Caco-2 (cell line): Measurements from ENCODE around the gene WDR4. TPM values are rescaled to one million over a fixed set of nuclear protein-coding genes. Genes with fewer than 3 reads are reported as not detected.
"Not testable (repeated sequence)": the region's sequence is repeated elsewhere in the genome, so short reads cannot be mapped to it uniquely, and the experiment has no call there.

Source experiments
- BruUV-seq: library from RNA; stranded (reverse); fragments of 400-500 nt; replicated peaks from 2 replicates; lab custom pipeline; 2021; lab: Mats Ljungman, UMichigan
- CTCF ChIA-PET: fragments of 300-600 bp; sonication (Branson Sonifier 250); formaldehyde crosslinking; loops from one replicate; lab custom pipeline; 2022; ENCODE audit warnings: antibody characterized with exemption; lab: Charles Lee
- POLR2A ChIA-PET: fragments of 300-600 bp; sonication (Branson Sonifier 250); formaldehyde crosslinking; loops from one replicate; lab custom pipeline; 2022; ENCODE audit warnings: antibody characterized with exemption; lab: Charles Lee
- DNase-seq, 2 experiments: peaks; one replicate each; pipeline versions ENCODE4 v3.0.0 to v3.0.0-alpha.2; 2020 to 2022
- H3K27me3 ChIP-seq: replicated peaks from 2 replicates; pipeline ENCODE4 v1.6.0; 2011; ENCODE audit warnings: low read length; ENCODE audit not compliant: control insufficient read depth, insufficient read depth
- H3K36me3 ChIP-seq: 2 replicates; pipeline ENCODE4 v1.5.1; 2011; ENCODE audit warnings: low read length; ENCODE audit not compliant: control insufficient read depth, insufficient read depth
- H3K4me1 ChIP-seq: fragments of 250-450 bp; sonication (Bioruptor Pico); 2 replicates; pipeline ENCODE4 v1.5.1; 2020; ENCODE audit warnings: mild to moderate bottlenecking
- H3K4me3 ChIP-seq: 2 replicates; pipeline ENCODE4 v1.5.1; 2011; ENCODE audit warnings: low read depth, mild to moderate bottlenecking, control low read depth, low read length
- H3K9me3 ChIP-seq: fragments of 250-450 bp; sonication (Bioruptor Pico); 2 replicates; pipeline ENCODE4 v1.5.1; 2020; ENCODE audit warnings: mild to moderate bottlenecking, moderate library complexity
- H3K27ac Mint-ChIP-seq: one replicate; pipeline ENCODE4 v1.8.0; 2022; ENCODE audit warnings: mixed read lengths; ENCODE audit not compliant: unreplicated experiment
- H3K27me3 Mint-ChIP-seq: one replicate; pipeline ENCODE4 v1.8.0; 2022; ENCODE audit warnings: mixed read lengths; ENCODE audit not compliant: insufficient read depth, unreplicated experiment
- H3K36me3 Mint-ChIP-seq: one replicate; pipeline ENCODE4 v1.8.0; 2022; ENCODE audit warnings: mild to moderate bottlenecking, mixed read lengths; ENCODE audit not compliant: insufficient read depth, unreplicated experiment
- H3K4me1 Mint-ChIP-seq: one replicate; pipeline ENCODE4 v1.8.0; 2022; ENCODE audit warnings: low read depth, mixed read lengths; ENCODE audit not compliant: unreplicated experiment
- H3K4me3 Mint-ChIP-seq: one replicate; pipeline ENCODE4 v1.8.0; 2022; ENCODE audit warnings: mild to moderate bottlenecking, moderate library complexity, mixed read lengths; ENCODE audit not compliant: unreplicated experiment
- H3K9me3 Mint-ChIP-seq: one replicate; pipeline ENCODE4 v1.8.0; 2022; ENCODE audit warnings: mixed read lengths; ENCODE audit not compliant: unreplicated experiment
- CTCF ChIP-seq, 2 experiments: fragments of 200-600 bp in 1 of 2; IDR thresholded peaks; 1 replicate in 1 of 2; 2 replicates in 1 of 2; pipeline versions ENCODE4 v1.5.1 to v1.8.0; 2011 to 2022; ENCODE audit warnings: antibody characterized with exemption in 1 of 2, control low read depth in 1 of 2, inconsistent platforms in 1 of 2, low read depth in 1 of 2, low read length in 1 of 2, mild to moderate bottlenecking in 1 of 2, moderate library complexity in 1 of 2; ENCODE audit not compliant: insufficient read depth in 1 of 2, severe bottlenecking in 1 of 2, unreplicated experiment in 1 of 2
- intact Hi-C: fragments of 100-400 bp; cut with micrococcal nuclease; formaldehyde crosslinking; loops from one replicate; pipeline ENCODE4 v1.10.0; 2022; ENCODE audit not compliant: unreplicated experiment
- total RNA-seq: library from RNA; stranded (reverse); gene quantifications from 2 replicates; pipeline ENCODE4 v1.2.3, GENCODE V29; 2022

The WDR4 gene
- total RNA-seq, 1 experiment from 2014 or later: 35.0 TPM

GRCh38 chr21:42841156-42841915, 38.0 kb downstream of the WDR4 start:
- H3K9me3 Mint-ChIP-seq: no peaks in the 10 kb centered on the region
- H3K36me3 Mint-ChIP-seq: peaks cover 54% of the 10 kb centered on the region
- Histone ChIP-seq H3K27me3 (no peaks in the 10 kb centered on the region), H3K36me3 (0 out of 2 replicates have a peak, but pooled peaks cover 4% of the 10 kb centered on the region), H3K4me3 (no peak overlapping the region), H3K9me3 (no peaks in the 10 kb centered on the region), H3K4me1 (no peaks in the 10 kb centered on the region)
- POLR2A ChIA-PET: no interaction called here
- BruUV-seq: no TSS peak
- peak in 1 of 2 experiments; percentile 26 for DNase-seq
- no peak overlapping the region for H3K27ac Mint-ChIP-seq
- CTCF ChIA-PET: no interaction called here
- H3K4me1 Mint-ChIP-seq: no peaks in the 10 kb centered on the region
- intact Hi-C loops: no loop called here
- H3K4me3 Mint-ChIP-seq: no peak overlapping the region
- no peak for TF ChIP-seq CTCF (IDR thresholded peaks at IDR 0.05; ENCODE audit: insufficient read depth in 1 of 2, low read depth in 1 of 2, low read length in 1 of 2, severe bottlenecking in 1 of 2, unreplicated experiment in 1 of 2)
- no peaks in the 10 kb centered on the region for H3K27me3 Mint-ChIP-seq

- H3K4me1 Mint-ChIP-seq: no peaks in the 10 kb centered on the region
- no TSS peak for BruUV-seq
- no peak overlapping the region for H3K27ac Mint-ChIP-seq
- intact Hi-C loops: no loop called here
- no peaks in the 10 kb centered on the region for H3K9me3 Mint-ChIP-seq
- no peaks in the 10 kb centered on the region for H3K9me3 ChIP-seq
- H3K4me1 ChIP-seq: no peaks in the 10 kb centered on the region
- H3K27me3 ChIP-seq: no peaks in the 10 kb centered on the region
- DNase-seq: peak in 1 of 2 experiments; percentile 25
- no peaks in the 10 kb centered on the region for H3K27me3 Mint-ChIP-seq
- ChIA-PET CTCF (no interaction called here), POLR2A (no interaction called here)
- H3K36me3 ChIP-seq: 0 out of 2 replicates have a peak, but pooled peaks cover 4% of the 10 kb centered on the region
- no peak for TF ChIP-seq CTCF (IDR thresholded peaks at IDR 0.05; ENCODE audit: insufficient read depth in 1 of 2, low read depth in 1 of 2, low read length in 1 of 2, severe bottlenecking in 1 of 2, unreplicated experiment in 1 of 2)
- no peak overlapping the region for H3K4me3 Mint-ChIP-seq
- H3K4me3 ChIP-seq: no peak overlapping the region
- peaks cover 51% of the 10 kb centered on the region for H3K36me3 Mint-ChIP-seq
Observed at GRCh38 chr21:42840411-42841155, 38.8 kb downstream of the WDR4 start.

- no peak overlapping the region for H3K27ac Mint-ChIP-seq
- peaks cover 49% of the 10 kb centered on the region for H3K36me3 Mint-ChIP-seq
- H3K4me3 Mint-ChIP-seq: no peak overlapping the region
- peak in 1 of 2 experiments; percentile 29 for DNase-seq
- H3K9me3 Mint-ChIP-seq: no peaks in the 10 kb centered on the region
- intact Hi-C loops: no loop called here
- POLR2A ChIA-PET: no interaction called here
- no peak overlapping the region for H3K4me3 ChIP-seq
- BruUV-seq: no TSS peak
- TF ChIP-seq CTCF (IDR thresholded peaks at IDR 0.05; ENCODE audit: insufficient read depth in 1 of 2, low read depth in 1 of 2, low read length in 1 of 2, severe bottlenecking in 1 of 2, unreplicated experiment in 1 of 2): no peak
- no peaks in the 10 kb centered on the region for H3K27me3 ChIP-seq
- H3K4me1 Mint-ChIP-seq: no peaks in the 10 kb centered on the region
- CTCF ChIA-PET: no interaction called here
- no peaks in the 10 kb centered on the region for H3K27me3 Mint-ChIP-seq
- no peaks in the 10 kb centered on the region for H3K9me3 ChIP-seq
- no peaks in the 10 kb centered on the region for H3K4me1 ChIP-seq
- H3K36me3 ChIP-seq: 0 out of 2 replicates have a peak, but pooled peaks cover 4% of the 10 kb centered on the region
Observed at GRCh38 chr21:42839271-42840231, 39.8 kb downstream of the WDR4 start.

GRCh38 chr21:42838212-42838690, 41.1 kb downstream of the WDR4 start:
- H3K9me3 Mint-ChIP-seq, CTCF ChIA-PET, BruUV-seq, H3K4me3 Mint-ChIP-seq, H3K36me3 ChIP-seq, H3K27ac Mint-ChIP-seq, H3K4me1 Mint-ChIP-seq, H3K27me3 ChIP-seq, H3K9me3 ChIP-seq, H3K27me3 Mint-ChIP-seq, intact Hi-C loops, POLR2A ChIA-PET, H3K4me3 ChIP-seq, H3K4me1 ChIP-seq: not testable (repeated sequence)
- DNase-seq: peak in 1 of 2 experiments; percentile 12
- H3K36me3 Mint-ChIP-seq: peaks cover 46% of the 10 kb centered on the region
